H9 (cell line): Measurements from ENCODE around the gene NRP1. TPM values are rescaled to one million over a fixed set of nuclear protein-coding genes. Genes with fewer than 3 reads are reported as not detected.

Experiments used
- DNase-seq: peaks from one replicate; pipeline ENCODE4 v3.0.0-alpha.2; 2017
- H2AFZ ChIP-seq: one replicate; pipeline ENCODE4 v1.6.1; 2013; ENCODE audit warnings: mild to moderate bottlenecking, low read length, control low read depth, moderate library complexity
- H2AK5ac ChIP-seq: 2 replicates; pipeline ENCODE4 v1.6.1; 2013; ENCODE audit warnings: low read length, control low read depth, mixed read lengths; ENCODE audit not compliant: insufficient read length
- H2BK120ac ChIP-seq: one replicate; pipeline ENCODE4 v1.6.1; 2013; ENCODE audit warnings: low read depth, mild to moderate bottlenecking, low read length, control low read depth, inconsistent platforms; ENCODE audit not compliant: poor library complexity, severe bottlenecking
- H2BK12ac ChIP-seq: 2 replicates; pipeline ENCODE4 v1.6.1; 2013; ENCODE audit warnings: low read length, control low read depth, mixed read lengths, low read depth; ENCODE audit not compliant: insufficient read length
- H2BK15ac ChIP-seq: 2 replicates; pipeline ENCODE4 v1.6.1; 2013; ENCODE audit warnings: low read depth, low read length, control low read depth
- H2BK20ac ChIP-seq: one replicate; pipeline ENCODE4 v1.6.1; 2013; ENCODE audit warnings: low read depth, mild to moderate bottlenecking, low read length, control low read depth, inconsistent platforms; ENCODE audit not compliant: poor library complexity, severe bottlenecking
- H2BK5ac ChIP-seq: 2 replicates; pipeline ENCODE4 v1.6.1; 2013; ENCODE audit warnings: low read length, control low read depth, mixed read lengths; ENCODE audit not compliant: insufficient read length
- H3K14ac ChIP-seq: 2 replicates; pipeline ENCODE4 v1.6.1; 2013; ENCODE audit warnings: low read length, control low read depth; ENCODE audit not compliant: insufficient read depth
- H3K18ac ChIP-seq: 2 replicates; pipeline ENCODE4 v1.6.1; 2013; ENCODE audit warnings: low read depth, mild to moderate bottlenecking, mixed read lengths, low read length, control low read depth; ENCODE audit not compliant: insufficient read length
- H3K23ac ChIP-seq: 2 replicates; pipeline ENCODE4 v1.6.1; 2013; ENCODE audit warnings: low read length, control low read depth, mixed read lengths, low read depth; ENCODE audit not compliant: insufficient read length
- H3K23me2 ChIP-seq: 2 replicates; pipeline ENCODE4 v1.6.1; 2013; ENCODE audit warnings: low read depth, mild to moderate bottlenecking, mixed read lengths, low read length, control low read depth; ENCODE audit not compliant: insufficient read length, poor library complexity, severe bottlenecking
- H3K27ac ChIP-seq: 2 replicates; pipeline ENCODE4 v1.5.1; 2013; ENCODE audit warnings: low read length, control low read depth, mixed read lengths, low read depth; ENCODE audit not compliant: insufficient read length
- H3K27me3 ChIP-seq: 2 replicates; pipeline ENCODE4 v1.6.1; 2013; ENCODE audit warnings: low read length, control low read depth, inconsistent platforms; ENCODE audit not compliant: insufficient read depth
- H3K4ac ChIP-seq: 2 replicates; pipeline ENCODE4 v1.6.1; 2013; ENCODE audit warnings: low read depth, mild to moderate bottlenecking, control low read depth, inconsistent platforms, low read length, moderate library complexity
- H3K4me1 ChIP-seq: 2 replicates; pipeline ENCODE4 v1.6.1; 2013; ENCODE audit warnings: low read length, control low read depth, inconsistent platforms; ENCODE audit not compliant: insufficient read depth
- H3K4me2 ChIP-seq: 2 replicates; pipeline ENCODE4 v1.6.1; 2013; ENCODE audit warnings: low read length, control low read depth, mixed read lengths; ENCODE audit not compliant: insufficient read length, insufficient read depth
- H3K56ac ChIP-seq: 2 replicates; pipeline ENCODE4 v1.6.1; 2013; ENCODE audit warnings: low read depth, mild to moderate bottlenecking, mixed read lengths, low read length, control low read depth; ENCODE audit not compliant: insufficient read length
- H3K79me1 ChIP-seq: 2 replicates; pipeline ENCODE4 v1.6.1; 2013; ENCODE audit warnings: low read depth, mild to moderate bottlenecking, moderate library complexity, low read length, control low read depth, inconsistent platforms; ENCODE audit not compliant: insufficient read depth, poor library complexity, severe bottlenecking
- H3K79me2 ChIP-seq: 2 replicates; pipeline ENCODE4 v1.6.1; 2013; ENCODE audit warnings: low read length, control low read depth, inconsistent platforms; ENCODE audit not compliant: insufficient read depth
- H3K9ac ChIP-seq: 2 replicates; pipeline ENCODE4 v1.6.1; 2013; ENCODE audit warnings: low read length, control low read depth, mixed read lengths; ENCODE audit not compliant: insufficient read length; ENCODE audit errors: extremely low read depth
- H3K9me3 ChIP-seq: one replicate; pipeline ENCODE4 v1.6.1; 2013; ENCODE audit warnings: low read depth, low read length, inconsistent platforms; ENCODE audit not compliant: control insufficient read depth
- H3T11ph ChIP-seq: one replicate; pipeline ENCODE4 v1.6.1; 2013; ENCODE audit warnings: mild to moderate bottlenecking, low read length, control low read depth, inconsistent platforms
- H4K20me1 ChIP-seq: one replicate; pipeline ENCODE4 v1.6.1; 2013; ENCODE audit not compliant: control insufficient read depth, insufficient read length, insufficient read depth
- H4K5ac ChIP-seq: 2 replicates; pipeline ENCODE4 v1.6.1; 2013; ENCODE audit warnings: low read depth, mild to moderate bottlenecking, mixed read lengths, low read length, control low read depth; ENCODE audit not compliant: insufficient read length
- H4K8ac ChIP-seq: replicated peaks from 2 replicates; pipeline ENCODE4 v1.6.1; 2013; ENCODE audit warnings: low read length, control low read depth, mixed read lengths, low read depth; ENCODE audit not compliant: insufficient read length
- H4K91ac ChIP-seq: 2 replicates; pipeline ENCODE4 v1.6.1; 2013; ENCODE audit warnings: low read depth, mild to moderate bottlenecking, moderate library complexity, mixed read lengths, low read length, control low read depth; ENCODE audit not compliant: insufficient read length
- H3K27ac Mint-ChIP-seq, 3 experiments: 2 replicates in 2 of 3; 3 replicates in 1 of 3; pipeline ENCODE4 v1.8.0; 2020 to 2021; ENCODE audit warnings: mixed read lengths in 3 of 3, mild to moderate bottlenecking in 1 of 3, moderate library complexity in 1 of 3
- H3K27me3 Mint-ChIP-seq: 2 replicates; pipeline ENCODE4 v1.8.0; 2021; ENCODE audit warnings: low read depth, mild to moderate bottlenecking, moderate library complexity, mixed read lengths
- H3K36me3 Mint-ChIP-seq, 3 experiments: 2 replicates in 2 of 3; 3 replicates in 1 of 3; pipeline ENCODE4 v1.8.0; 2020 to 2021; ENCODE audit warnings: low read depth in 3 of 3, mixed read lengths in 3 of 3; ENCODE audit not compliant: insufficient read depth in 1 of 3
- H3K4me1 Mint-ChIP-seq, 2 experiments: 2 replicates each; pipeline ENCODE4 v1.8.0; 2020; ENCODE audit warnings: mixed read lengths in 2 of 2
- H3K4me3 Mint-ChIP-seq, 2 experiments: 2 replicates in 1 of 2; 3 replicates in 1 of 2; pipeline ENCODE4 v1.8.0; 2020 to 2021; ENCODE audit warnings: mild to moderate bottlenecking in 2 of 2, mixed read lengths in 2 of 2, moderate library complexity in 1 of 2
- H3K9me3 Mint-ChIP-seq, 2 experiments: 2 replicates in 1 of 2; 3 replicates in 1 of 2; pipeline ENCODE4 v1.8.0; 2020; ENCODE audit warnings: mild to moderate bottlenecking in 2 of 2, mixed read lengths in 2 of 2, moderate library complexity in 1 of 2
- CTCF ChIP-seq: fragments of 200-600 bp; sonication (generic); conservative IDR thresholded peaks from 3 replicates; pipeline ENCODE4 v1.8.0; 2021; ENCODE audit warnings: antibody characterized with exemption, mild to moderate bottlenecking
- WGBS: extraction: QIAGEN DNeasy Blood & Tissue Kit; methylation state at CpG from one replicate; pipeline ENCODE4 v1.1.7; 2013; ENCODE audit warnings: missing lambda C conversion rate, low lambda C conversion rate, mixed read lengths; ENCODE audit not compliant: insufficient read length; ENCODE audit errors: extremely low coverage; 5-methylcytosine and 5-hydroxymethylcytosine counted together
- total RNA-seq: library from RNA; stranded (reverse); gene quantifications from 2 replicates; pipeline ENCODE4 v1.2.1, GENCODE V29; 2021

The NRP1 gene
- total RNA-seq, 1 experiment from 2014 or later: 4.6 TPM

- Mint-ChIP-seq H3K4me1 (no peaks in the 10 kb centered on the region), H3K27me3 (no peaks in the 10 kb centered on the region), H3K4me3 (no peak overlapping the region), H3K36me3 (no peaks in the 10 kb centered on the region), H3K9me3 (no peaks in the 10 kb centered on the region), H3K27ac (no peak overlapping the region)
- Histone ChIP-seq H3K9ac (no peak overlapping the region), H4K91ac (no peak overlapping the region), H2BK120ac (no peak overlapping the region), H2BK5ac (no peak overlapping the region), H3K56ac (no peak overlapping the region), H4K8ac (no peak overlapping the region), H2AFZ (no peak overlapping the region), H3K27ac (no peak overlapping the region), H3K9me3 (no peaks in the 10 kb centered on the region), H3K18ac (no peak overlapping the region), H3K23me2 (no peaks in the 10 kb centered on the region), H3K27me3 (no peaks in the 10 kb centered on the region), H2AK5ac (no peak overlapping the region), H4K5ac (no peak overlapping the region), H3K4me1 (no peaks in the 10 kb centered on the region), H4K20me1 (no peaks in the 10 kb centered on the region), H2BK12ac (no peak overlapping the region), H2BK15ac (no peak overlapping the region), H3K79me1 (no peaks in the 10 kb centered on the region), H3K79me2 (no peaks in the 10 kb centered on the region), H3K23ac (no peak overlapping the region), H3K14ac (no peak overlapping the region), H3T11ph (no peak overlapping the region), H2BK20ac (no peak overlapping the region), H3K4ac (no peak overlapping the region), H3K4me2 (no peak overlapping the region)
- DNase-seq: no peak
- TF ChIP-seq CTCF: no peak
- no CpG with 5 or more reads among the region's 4 CpGs for WGBS
Measured at GRCh38 chr10:33241351-33241750, 93.1 kb downstream of the NRP1 start.
